ENCODE results near the gene SELENOM.
A peak's percentile ranks its signal among the peaks of the same experiment; 100 is the strongest.
"Not testable (repeated sequence)": the region's sequence is repeated elsewhere in the genome, so short reads cannot be mapped to it uniquely, and the experiment has no call there.

The SELENOM gene

GRCh38 chr22:31073125-31073524 lies 34.2 kb downstream of the SELENOM start:
- DNase-seq, result not testable (repeated sequence)

- DNase-seq, result not testable (repeated sequence)
These were observed 37.6 kb downstream of the SELENOM start for GRCh38 chr22:31069691-31070314.

DNA sequence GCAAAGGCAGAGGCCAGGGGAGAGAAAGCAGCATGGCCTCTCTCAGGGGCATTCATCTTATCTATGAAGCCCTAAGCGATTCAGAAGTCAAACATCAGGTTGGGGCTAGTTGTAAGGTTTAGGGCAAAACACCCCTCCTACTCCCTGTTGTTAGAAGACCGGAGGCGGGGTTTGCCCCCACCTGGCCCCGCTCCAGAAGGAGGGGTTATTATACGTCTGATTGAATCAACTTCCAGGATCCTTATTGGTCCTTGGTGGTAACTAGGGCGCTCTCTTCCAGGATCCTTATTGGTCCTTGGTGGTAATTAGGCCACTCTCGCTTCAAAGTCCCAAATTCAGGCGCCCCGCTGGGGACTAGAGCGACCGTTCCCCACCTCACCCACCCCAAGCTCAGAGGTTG lies 38.4 kb downstream of the SELENOM start:
- DNase-seq, result no peak

DNA sequence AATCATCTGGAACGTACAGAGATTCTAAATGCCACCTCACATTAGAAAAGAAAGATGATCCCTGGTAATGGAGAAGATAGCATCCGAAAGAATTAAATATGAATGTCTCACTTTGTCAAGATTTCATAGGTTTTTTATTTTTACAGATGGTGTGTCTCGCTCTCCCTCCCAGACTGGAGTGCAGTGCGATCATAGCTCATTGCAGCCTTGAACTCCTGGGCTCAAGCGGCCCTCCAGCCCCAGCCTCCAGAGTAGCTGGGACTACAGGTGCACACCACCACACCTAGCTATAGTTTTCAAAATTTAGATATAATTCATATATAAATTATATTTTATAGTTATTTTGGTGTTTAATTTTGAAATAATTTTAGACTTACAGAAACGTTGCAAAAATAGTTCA lies 43.0 kb downstream of the SELENOM start:
- no peak for DNase-seq

- no peak for DNase-seq
These were observed 44.7 kb downstream of the SELENOM start for GRCh38 chr22:31062566-31063230.

DNA sequence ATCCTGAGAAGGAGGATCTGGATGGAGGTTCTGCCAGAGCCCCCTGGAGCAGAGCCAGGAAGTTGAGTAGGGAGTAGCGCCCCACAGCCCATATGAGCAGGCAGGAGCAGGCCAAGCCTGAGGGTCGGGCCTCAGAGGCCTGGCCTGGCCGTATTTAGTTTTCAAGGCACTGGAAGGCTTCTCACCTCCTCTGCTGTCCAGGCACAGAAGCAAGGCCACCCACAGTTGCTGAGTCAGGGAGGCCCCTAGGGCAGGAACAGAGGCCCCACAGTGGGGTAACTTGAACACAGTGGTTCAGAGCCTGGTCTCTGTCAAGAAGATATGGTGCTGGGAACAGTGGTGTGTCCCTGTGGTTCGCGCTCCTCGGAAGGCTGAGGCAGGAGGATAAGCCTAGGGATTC lies 47.7 kb downstream of the SELENOM start:
- DNase-seq, result not testable (repeated sequence)

DNA sequence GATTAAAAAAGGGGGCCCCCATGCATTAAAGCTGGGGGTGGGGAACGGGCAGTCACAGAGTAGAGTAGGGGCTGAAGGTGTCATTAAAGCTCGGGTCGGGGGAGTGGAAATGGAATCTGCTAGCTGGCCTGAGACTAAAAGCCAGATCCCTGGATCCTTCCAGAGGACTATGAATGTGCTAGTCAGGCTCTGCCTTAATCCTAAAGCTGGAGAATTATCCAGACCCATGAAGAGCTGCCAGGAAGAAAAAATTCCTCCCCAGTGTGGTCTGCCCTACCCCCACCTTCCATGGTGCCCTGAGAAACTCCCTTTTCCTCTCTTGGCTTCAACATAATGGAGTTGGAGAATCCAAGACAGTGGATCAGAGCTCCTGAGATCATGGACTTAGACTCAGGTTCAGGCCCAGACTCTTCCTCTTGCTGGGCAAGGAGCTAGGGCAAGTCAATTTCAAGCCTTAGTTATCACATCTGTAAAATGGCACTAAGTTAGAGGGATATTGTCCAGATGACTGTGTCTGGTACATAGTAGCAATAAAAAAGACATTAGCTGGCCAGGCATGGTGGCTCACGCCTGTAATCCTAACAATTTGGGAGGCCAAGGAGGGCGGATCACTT lies 50.3 kb downstream of the SELENOM start:
- no peak for DNase-seq

DNA sequence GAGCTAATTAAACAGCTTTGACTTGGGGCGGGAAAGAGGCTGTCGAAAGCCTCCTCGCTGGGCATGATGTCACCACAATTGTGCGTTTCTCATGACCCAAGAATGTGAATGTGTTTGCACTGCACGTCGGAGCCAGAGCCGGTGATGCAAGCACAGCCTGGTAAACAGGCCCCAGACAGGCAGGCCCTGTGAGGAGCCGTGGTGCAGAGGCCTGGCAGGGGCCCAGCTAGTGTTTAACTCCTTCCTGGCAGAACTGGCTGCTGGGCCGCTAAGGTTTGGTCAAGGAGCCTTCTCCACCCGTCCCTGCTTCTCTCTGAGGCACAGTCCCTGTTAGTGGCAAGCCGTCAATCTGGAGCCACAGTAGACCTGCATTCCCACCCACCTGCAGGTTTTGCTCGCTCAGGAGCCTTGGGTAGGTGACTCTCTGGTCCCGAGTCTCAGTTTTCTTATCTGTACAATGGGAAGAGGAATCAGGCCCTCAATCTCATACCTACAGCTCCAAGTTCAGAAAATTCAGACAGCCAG lies 51.7 kb downstream of the SELENOM start:
- peak; percentile 95 for DNase-seq

DNA sequence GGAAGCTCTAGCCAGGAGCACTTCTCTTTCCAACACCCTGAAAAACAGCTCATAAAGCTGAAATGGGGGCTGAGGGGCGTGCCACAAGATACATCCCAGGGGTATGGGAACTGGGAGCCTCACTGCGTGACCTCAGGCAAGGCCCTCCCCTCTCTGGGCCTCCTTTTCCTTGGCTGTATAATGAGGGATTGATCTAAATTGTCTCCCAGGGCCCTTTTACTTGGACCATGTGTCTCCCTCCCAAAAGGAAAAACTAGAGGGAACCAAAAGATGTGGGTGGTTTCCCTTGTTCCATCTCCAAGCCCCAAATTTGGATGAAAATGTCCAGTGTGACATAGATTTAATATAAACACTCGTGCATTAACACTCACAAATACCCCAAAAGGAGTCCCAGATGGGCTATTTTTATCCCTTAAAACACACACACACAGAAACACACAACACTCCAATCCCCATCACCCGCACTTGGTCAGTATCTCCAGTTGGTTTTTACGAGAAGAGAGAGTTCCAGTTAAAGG lies 52.2 kb downstream of the SELENOM start:
- no peak for DNase-seq

Data from NCI-H2029 (cell line).